ENCODE data around the gene TAS1R1. TPM values are rescaled to one million over a fixed set of nuclear protein-coding genes. Genes with fewer than 3 reads are reported as not detected.
A peak's percentile ranks its signal among the peaks of the same experiment; 100 is the strongest.

The TAS1R1 gene
- total RNA-seq = not detected
- total RNA-seq (2013) = not detected

DNA sequence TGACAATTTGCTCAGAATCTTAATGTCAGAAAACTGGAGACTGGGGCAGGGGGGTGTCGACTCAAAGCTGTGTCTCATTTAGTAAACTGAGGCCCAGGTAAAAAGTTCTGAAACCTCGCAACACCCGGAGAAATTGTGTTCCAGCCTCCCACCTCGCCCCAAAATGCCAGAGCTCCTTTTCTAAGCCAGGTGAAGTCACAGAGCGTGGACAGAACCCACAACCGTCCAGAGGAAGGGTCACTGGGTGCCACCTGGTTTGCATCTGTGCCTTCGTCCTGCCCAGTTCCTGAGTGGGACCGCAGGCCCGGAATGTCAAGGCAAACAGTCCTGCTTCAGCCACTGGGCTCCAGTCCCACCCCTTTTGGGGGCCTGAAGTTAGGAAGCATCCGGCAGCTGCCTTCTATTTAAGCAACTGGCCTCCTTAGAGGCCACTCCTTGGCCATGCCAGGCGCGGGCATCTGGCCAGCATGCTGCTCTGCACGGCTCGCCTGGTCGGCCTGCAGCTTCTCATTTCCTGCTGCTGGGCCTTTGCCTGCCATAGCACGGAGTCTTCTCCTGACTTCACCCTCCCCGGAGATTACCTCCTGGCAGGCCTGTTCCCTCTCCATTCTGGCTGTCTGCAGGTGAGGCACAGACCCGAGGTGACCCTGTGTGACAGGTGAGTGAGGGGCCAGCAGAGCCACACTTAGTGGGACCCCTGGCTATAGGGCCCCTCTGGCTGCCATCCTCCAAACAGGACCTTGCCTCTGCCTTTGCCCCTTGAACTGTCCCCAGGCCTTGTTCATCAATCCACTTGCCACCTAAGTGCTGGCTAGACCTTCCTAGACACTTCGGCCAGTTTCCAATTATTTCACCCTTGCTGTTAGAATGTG is at the start of gene TAS1R1:
Gene TAS1R1, plus strand, starts transcription at position 401 of the 872 bp plus-strand sequence. Its CDS starts 67 bp downstream, at position 468.
- 92% methylated on average over 19 of the region's 19 CpGs for WGBS (ENCODE audit: insufficient coverage)
- peaks cover 20% of the 10 kb centered on the region for H3K4me1 ChIP-seq (ENCODE audit: control insufficient read depth, insufficient read depth, low read length)
- peak in 1 of 2 donors; percentile 10 for DNase-seq
- Mint-ChIP-seq H3K9me3 (no peaks in the 10 kb centered on the region), H3K27ac (peak within 1 kb of the TSS in 1 of 2 donors; percentile 67), H3K4me1 (peaks cover 7 to 11% of the 10 kb centered on the region in 2 donors), H3K36me3 (no peaks in the 10 kb centered on the region), H3K4me3 (peak within 1 kb of the TSS; percentile 85), H3K27me3 (ENCODE audit: low read depth in 2 of 2) (no peaks in the 10 kb centered on the region)
- H3K27me3 ChIP-seq (ENCODE audit: control insufficient read depth, insufficient read depth, low read length) = no peaks in the 10 kb centered on the region
- ATAC-seq = no peak
- H3K9me3 ChIP-seq (ENCODE audit: control insufficient read depth, insufficient read depth, low read length) = no peaks in the 10 kb centered on the region
- intact Hi-C loops (cut with micrococcal nuclease) = loop anchor here (1.0 kb wide), 1 partner anchor 91 kb away; no protein-coding TSS in a partner anchor
- peaks cover 2% of the 10 kb centered on the region for H3K36me3 ChIP-seq (ENCODE audit: control insufficient read depth, insufficient read depth, low read length)
- peak within 1 kb of the TSS; percentile 69 for H3K4me3 ChIP-seq (ENCODE audit: low read length)
- peak within 1 kb of the TSS; percentile 22 for H3K27ac ChIP-seq (ENCODE audit: low read length)
- TF ChIP-seq, protein P1, sequence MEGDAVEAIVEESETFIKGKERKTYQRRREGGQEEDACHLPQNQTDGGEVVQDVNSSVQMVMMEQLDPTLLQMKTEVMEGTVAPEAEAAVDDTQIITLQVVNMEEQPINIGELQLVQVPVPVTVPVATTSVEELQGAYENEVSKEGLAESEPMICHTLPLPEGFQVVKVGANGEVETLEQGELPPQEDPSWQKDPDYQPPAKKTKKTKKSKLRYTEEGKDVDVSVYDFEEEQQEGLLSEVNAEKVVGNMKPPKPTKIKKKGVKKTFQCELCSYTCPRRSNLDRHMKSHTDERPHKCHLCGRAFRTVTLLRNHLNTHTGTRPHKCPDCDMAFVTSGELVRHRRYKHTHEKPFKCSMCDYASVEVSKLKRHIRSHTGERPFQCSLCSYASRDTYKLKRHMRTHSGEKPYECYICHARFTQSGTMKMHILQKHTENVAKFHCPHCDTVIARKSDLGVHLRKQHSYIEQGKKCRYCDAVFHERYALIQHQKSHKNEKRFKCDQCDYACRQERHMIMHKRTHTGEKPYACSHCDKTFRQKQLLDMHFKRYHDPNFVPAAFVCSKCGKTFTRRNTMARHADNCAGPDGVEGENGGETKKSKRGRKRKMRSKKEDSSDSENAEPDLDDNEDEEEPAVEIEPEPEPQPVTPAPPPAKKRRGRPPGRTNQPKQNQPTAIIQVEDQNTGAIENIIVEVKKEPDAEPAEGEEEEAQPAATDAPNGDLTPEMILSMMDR (IDR thresholded peaks at IDR 0.05) = no peak

DNA sequence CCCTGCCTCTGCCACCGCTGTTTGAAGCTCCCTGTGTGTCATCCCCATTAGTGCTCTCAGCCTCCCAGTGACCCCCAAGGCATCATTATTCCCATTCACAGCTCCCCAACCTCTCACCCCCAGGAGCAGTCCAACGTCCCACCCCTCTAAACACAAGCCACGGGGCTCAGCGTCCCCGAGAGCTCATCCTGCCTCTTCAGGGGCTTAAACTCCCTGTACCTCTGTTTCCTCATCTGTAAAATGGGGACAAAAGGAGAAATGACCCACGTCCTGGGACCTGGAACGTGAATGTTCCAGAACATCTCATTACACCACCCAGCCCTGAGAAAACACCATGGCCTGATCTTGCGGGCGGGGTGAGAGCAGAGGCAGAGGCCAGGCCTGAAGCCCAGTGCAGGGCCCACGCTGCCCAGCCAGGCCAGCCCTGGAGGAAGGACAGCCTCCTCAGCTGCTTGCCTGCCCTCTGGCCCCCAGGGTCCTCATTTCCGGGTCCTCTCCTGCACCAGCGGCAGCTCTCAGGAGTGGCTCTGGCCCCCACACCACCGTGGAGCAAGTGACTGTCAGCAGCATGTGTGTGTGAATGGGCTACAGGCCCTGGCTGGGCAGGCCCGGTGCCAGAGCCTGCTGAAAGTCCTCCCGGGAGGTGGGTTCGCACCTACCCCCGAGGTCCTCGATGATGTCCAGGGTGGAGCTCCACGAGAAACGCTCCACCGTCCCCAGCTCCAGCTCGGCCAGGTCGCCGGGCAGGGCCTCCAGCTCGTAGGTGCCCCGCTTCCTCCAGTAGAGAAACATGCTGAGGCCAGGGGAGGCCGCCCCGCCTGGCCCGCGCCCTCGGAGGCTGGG is 49.5 kb upstream of the TAS1R1 start:
- Mint-ChIP-seq H3K4me3 (no peak overlapping the region), H3K4me1 (no peaks in the 10 kb centered on the region), H3K27ac (no peak overlapping the region), H3K27me3 (ENCODE audit: low read depth in 2 of 2) (peaks cover 0 to 5% of the 10 kb centered on the region in 2 donors), H3K9me3 (no peaks in the 10 kb centered on the region), H3K36me3 (no peaks in the 10 kb centered on the region)
- H3K4me3 ChIP-seq (ENCODE audit: low read length) = no peak overlapping the region
- 85% methylated on average over 31 of the region's 31 CpGs for WGBS (ENCODE audit: insufficient coverage)
- intact Hi-C loops (cut with micrococcal nuclease) = no loop called here
- no peak overlapping the region for H3K27ac ChIP-seq (ENCODE audit: low read length)
- H3K36me3 ChIP-seq (ENCODE audit: control insufficient read depth, insufficient read depth, low read length) = no peaks in the 10 kb centered on the region
- DNase-seq (no peak), ATAC-seq (no peak)
- H3K27me3 ChIP-seq (ENCODE audit: control insufficient read depth, insufficient read depth, low read length) = no peaks in the 10 kb centered on the region
- H3K9me3 ChIP-seq (ENCODE audit: control insufficient read depth, insufficient read depth, low read length) = no peaks in the 10 kb centered on the region
- no peaks in the 10 kb centered on the region for H3K4me1 ChIP-seq (ENCODE audit: control insufficient read depth, insufficient read depth, low read length)
- TF ChIP-seq, protein P1 (IDR thresholded peaks at IDR 0.05) = no peak

DNA sequence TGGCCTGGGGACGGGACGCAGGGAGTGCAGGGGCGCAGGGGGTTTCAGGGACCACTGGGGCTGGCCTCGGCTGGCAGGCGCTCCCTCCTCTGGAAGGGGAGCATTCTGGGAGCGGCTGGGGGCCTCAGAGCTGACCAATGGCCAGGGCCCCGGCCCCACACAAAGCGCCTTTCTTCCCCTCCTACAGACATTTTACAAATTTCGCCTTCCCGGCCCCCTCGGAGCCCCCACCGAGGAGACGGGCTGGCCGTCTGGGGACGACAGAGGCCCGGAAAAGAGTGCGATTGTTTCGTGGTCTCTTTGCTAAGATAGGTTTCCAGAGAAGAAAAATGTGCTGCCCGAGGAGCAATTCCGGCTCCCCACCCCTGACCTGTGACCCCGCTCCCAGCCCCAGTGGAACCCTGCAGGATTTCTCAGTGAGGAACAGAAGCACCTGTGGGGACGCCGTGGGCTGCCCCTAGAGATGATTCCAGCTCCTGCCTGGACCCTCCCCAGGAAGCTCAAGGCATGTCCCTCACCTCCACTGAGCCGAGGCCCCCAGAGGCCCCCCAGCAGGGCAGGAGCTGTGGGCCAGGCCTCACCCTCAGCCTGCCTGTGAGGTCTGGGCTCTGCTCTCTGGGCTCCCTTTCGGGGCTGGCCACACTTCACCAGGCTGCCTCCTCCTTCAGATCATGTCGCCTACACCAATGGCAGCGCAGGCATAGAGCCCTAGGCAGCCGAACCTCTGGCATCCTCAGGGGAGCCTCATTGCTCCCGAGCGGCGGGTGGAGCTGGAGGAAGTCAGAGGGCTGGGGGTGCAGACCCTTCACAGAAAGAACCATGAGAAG is 48.7 kb upstream of the TAS1R1 start:
- no peaks in the 10 kb centered on the region for H3K27me3 ChIP-seq (ENCODE audit: control insufficient read depth, insufficient read depth, low read length)
- no peak overlapping the region for H3K4me3 ChIP-seq (ENCODE audit: low read length)
- Mint-ChIP-seq H3K9me3 (no peaks in the 10 kb centered on the region), H3K4me3 (no peak overlapping the region), H3K4me1 (no peaks in the 10 kb centered on the region), H3K27me3 (ENCODE audit: low read depth in 2 of 2) (peaks cover 0 to under 1% of the 10 kb centered on the region in 2 donors), H3K27ac (no peak overlapping the region), H3K36me3 (no peaks in the 10 kb centered on the region)
- no peaks in the 10 kb centered on the region for H3K36me3 ChIP-seq (ENCODE audit: control insufficient read depth, insufficient read depth, low read length)
- DNase-seq (no peak), ATAC-seq (no peak)
- no peaks in the 10 kb centered on the region for H3K4me1 ChIP-seq (ENCODE audit: control insufficient read depth, insufficient read depth, low read length)
- TF ChIP-seq, protein P1 (IDR thresholded peaks at IDR 0.05) = no peak
- H3K9me3 ChIP-seq (ENCODE audit: control insufficient read depth, insufficient read depth, low read length) = no peaks in the 10 kb centered on the region
- 89% methylated on average over 31 of the region's 31 CpGs for WGBS (ENCODE audit: insufficient coverage)
- H3K27ac ChIP-seq (ENCODE audit: low read length) = no peak overlapping the region
- intact Hi-C loops (cut with micrococcal nuclease) = no loop called here
